ENCODE results near the gene CYB561D1.

CYB561D1 gene

DNA sequence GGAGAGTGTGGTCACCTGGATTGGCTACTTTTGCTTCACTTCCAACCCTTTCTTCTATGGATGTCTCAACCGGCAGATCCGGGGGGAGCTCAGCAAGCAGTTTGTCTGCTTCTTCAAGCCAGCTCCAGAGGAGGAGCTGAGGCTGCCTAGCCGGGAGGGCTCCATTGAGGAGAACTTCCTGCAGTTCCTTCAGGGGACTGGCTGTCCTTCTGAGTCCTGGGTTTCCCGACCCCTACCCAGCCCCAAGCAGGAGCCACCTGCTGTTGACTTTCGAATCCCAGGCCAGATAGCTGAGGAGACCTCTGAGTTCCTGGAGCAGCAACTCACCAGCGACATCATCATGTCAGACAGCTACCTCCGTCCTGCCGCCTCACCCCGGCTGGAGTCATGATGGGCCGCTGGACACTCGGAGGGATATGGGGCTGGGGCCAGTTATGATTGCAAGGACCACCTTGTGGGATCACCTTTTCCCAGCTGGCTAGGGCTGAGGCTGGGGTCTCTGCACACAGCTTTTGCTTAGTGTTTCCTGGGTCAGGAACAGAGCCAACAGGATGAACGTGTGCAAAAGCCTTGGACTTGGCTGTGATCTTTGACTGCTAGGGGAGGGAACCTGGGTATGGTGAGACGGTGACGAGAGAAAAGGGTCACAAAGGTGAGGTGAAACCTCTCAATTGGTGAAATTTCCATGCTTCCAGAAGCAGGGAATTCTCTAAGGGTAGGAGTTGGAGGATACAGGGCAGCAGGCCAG lies 50.3 kb downstream of the CYB561D1 start:
- Histone ChIP-seq H3K27me3 (ENCODE audit: insufficient read depth, low read length) (no peaks in the 10 kb centered on the region; the same call in 1 of the 2 replicates), H3K9ac (ENCODE audit: low read depth, low read length) (no peak overlapping the region), H3K36me3 (ENCODE audit: insufficient read depth, low read depth, low read length) (no peaks in the 10 kb centered on the region), H3K9me3 (ENCODE audit: insufficient read depth, low read depth, low read length) (no peaks in the 10 kb centered on the region), H3K27ac (ENCODE audit: low read length) (no peak overlapping the region), H3K4me1 (ENCODE audit: insufficient read depth, low read length) (peaks cover 12% of the 10 kb centered on the region), H3K4me3 (ENCODE audit: low read length) (no peak overlapping the region)

DNA sequence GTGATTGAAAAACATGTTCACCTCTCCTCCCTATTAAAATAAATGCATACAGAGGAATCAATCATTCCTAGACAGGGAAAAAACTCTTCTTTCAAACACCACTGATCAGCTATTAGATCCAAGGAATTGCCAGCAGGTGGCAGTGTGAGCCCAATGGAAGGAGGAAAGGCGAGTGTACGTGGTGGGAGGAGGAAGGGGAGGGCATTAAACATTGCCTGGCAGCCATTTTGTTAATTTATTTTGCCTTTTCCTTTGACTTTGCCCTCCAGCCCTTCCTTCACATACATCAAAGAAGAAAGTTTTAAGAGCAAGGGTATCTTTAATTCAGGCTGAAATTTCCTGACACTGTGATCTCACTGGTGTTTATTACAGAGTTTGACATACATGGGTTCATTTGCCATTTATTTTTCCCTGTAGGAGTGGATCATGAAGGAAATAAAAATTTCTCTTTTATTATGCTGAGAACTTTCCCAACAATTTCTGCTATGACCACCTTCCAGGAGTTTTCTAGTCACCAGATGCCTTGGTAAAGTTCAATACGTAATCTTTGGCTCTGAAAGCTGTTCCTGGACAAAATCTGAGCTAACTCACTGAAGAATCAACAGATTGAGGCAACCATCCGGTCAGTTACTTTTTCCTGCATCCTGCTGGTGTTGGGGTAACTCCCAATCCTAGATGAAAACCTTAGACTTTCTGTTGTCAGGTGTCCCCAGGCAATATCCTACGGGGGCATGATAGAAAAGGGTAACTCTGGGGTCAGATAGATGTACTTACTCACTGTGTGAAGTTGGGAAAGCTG lies 52.6 kb downstream of the CYB561D1 start:
- peaks cover 12% of the 10 kb centered on the region for H3K4me1 ChIP-seq (ENCODE audit: insufficient read depth, low read length)
- no peaks in the 10 kb centered on the region for H3K36me3 ChIP-seq (ENCODE audit: insufficient read depth, low read depth, low read length)
- H3K9me3 ChIP-seq (ENCODE audit: insufficient read depth, low read depth, low read length): no peaks in the 10 kb centered on the region
- H3K9ac ChIP-seq (ENCODE audit: low read depth, low read length): peak overlapping the region; percentile 89; the same call in 1 of the 2 replicates
- H3K4me3 ChIP-seq (ENCODE audit: low read length): peak overlapping the region; percentile 87
- H3K27me3 ChIP-seq (ENCODE audit: insufficient read depth, low read length): no peaks in the 10 kb centered on the region
- peak overlapping the region; percentile 16 for H3K27ac ChIP-seq (ENCODE audit: low read length)

DNA sequence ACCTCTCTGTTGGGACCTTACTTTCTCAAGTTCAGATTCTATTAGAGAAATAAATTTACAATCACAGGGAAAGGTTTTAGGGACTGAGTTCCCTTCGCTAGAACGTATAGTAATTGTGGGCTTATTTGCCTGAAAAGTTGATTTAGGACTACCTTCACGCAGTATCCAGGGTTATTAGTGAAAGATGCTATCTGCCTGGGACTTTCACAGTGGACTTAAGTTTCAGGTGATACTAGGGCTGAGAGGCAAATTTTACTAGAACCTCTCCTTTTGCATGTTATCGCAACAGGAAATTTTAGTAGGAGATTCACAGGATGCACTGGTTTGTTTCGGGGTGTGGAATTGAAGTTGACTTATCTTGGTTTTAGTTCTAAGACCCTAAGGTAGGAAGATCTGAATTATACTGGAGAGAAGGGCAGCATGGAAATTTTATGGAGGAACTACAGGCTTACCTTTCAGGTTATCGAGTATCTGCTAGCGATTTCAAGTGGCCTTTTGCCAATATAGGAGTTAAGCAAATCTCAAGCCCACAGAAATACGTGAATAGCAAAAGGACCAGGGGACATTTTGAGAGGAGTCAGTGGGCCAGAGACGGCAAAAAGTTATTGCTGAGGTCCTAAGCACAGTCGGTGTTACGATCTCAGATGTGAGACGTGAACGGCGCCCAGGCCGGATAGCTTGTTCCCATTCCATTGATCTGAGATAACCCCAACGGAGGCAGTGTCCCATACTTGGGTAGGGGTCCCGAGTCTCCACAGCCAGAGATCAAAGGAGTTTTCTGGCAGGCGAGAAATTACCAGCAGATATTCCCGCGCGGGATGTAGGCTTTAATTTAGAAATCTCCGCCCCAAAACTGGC lies 53.8 kb downstream of the CYB561D1 start:
- H3K9ac ChIP-seq (ENCODE audit: low read depth, low read length): peak overlapping the region; percentile 89
- H3K36me3 ChIP-seq (ENCODE audit: insufficient read depth, low read depth, low read length): no peaks in the 10 kb centered on the region
- no peaks in the 10 kb centered on the region for H3K27me3 ChIP-seq (ENCODE audit: insufficient read depth, low read length)
- H3K4me3 ChIP-seq (ENCODE audit: low read length): peak overlapping the region; percentile 87
- no peaks in the 10 kb centered on the region for H3K9me3 ChIP-seq (ENCODE audit: insufficient read depth, low read depth, low read length)
- peak overlapping the region; percentile 25 for H3K27ac ChIP-seq (ENCODE audit: low read length)
- H3K4me1 ChIP-seq (ENCODE audit: insufficient read depth, low read length): peaks cover 12% of the 10 kb centered on the region

DNA sequence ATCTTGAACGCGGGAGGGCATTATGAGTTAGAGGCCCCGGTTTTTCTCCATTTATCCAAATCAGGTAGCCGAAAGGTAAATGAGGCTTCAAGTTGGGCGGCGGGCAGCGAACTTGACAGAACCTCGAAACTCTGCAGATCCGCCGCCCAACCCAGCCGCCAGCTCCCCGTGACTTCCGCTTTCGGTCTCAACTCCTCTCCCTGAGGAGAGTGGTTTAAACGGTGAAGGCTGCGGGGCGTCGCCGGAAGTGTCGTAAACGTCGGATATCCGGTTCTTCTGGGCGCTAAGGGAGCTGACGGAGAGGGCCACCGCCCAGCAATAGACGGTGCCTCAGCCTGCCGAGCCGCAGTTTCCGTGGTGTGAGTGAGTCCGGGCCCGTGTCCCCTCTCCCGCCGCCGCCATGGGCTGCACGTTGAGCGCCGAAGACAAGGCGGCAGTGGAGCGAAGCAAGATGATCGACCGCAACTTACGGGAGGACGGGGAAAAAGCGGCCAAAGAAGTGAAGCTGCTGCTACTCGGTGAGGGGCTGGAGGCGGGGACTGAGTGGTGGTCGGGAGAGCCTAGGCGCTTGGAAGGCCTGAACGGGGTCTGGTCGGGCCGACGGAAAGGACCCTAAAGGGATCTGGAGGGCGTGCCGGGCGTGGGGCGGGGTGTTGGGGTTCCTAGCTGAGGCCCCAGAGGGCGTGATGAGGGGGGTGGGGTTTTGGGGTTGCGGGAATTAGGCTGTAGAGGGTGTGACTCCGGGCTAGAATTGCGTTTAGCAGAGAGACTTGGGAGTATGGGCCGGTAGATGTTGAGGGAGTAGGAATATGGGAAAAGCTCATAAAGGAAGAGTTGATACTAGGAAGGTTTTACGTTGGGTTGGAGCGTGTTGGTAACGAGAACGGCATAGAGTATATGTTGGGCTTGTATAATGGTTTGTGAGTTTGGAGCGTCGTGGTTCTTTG lies 54.7 kb downstream of the CYB561D1 start, which contains the start of gene GNAI3:
GNAI3 (plus strand) TSS at position 295 of the 947 bp plus-strand sequence; CDS start at position 401, 106 bp downstream.
- Histone ChIP-seq H3K4me1 (ENCODE audit: insufficient read depth, low read length) (peaks cover 12% of the 10 kb centered on the region), H3K4me3 (ENCODE audit: low read length) (peak within 1 kb of the TSS; percentile 87), H3K27ac (ENCODE audit: low read length) (peak within 1 kb of the TSS; percentile 54), H3K27me3 (ENCODE audit: insufficient read depth, low read length) (no peaks in the 10 kb centered on the region), H3K36me3 (ENCODE audit: insufficient read depth, low read depth, low read length) (no peaks in the 10 kb centered on the region), H3K9me3 (ENCODE audit: insufficient read depth, low read depth, low read length) (no peaks in the 10 kb centered on the region), H3K9ac (ENCODE audit: low read depth, low read length) (peak within 1 kb of the TSS; percentile 89)

All from iPS-20b (cell line).